ENCODE results near the gene COG1. TPM values are rescaled to one million over a fixed set of nuclear protein-coding genes. Genes with fewer than 3 reads are reported as not detected.
A peak's percentile ranks its signal among the peaks of the same experiment; 100 is the strongest.
"Not testable (repeated sequence)": the region's sequence is repeated elsewhere in the genome, so short reads cannot be mapped to it uniquely, and the experiment has no call there.

Gene COG1, protein sequence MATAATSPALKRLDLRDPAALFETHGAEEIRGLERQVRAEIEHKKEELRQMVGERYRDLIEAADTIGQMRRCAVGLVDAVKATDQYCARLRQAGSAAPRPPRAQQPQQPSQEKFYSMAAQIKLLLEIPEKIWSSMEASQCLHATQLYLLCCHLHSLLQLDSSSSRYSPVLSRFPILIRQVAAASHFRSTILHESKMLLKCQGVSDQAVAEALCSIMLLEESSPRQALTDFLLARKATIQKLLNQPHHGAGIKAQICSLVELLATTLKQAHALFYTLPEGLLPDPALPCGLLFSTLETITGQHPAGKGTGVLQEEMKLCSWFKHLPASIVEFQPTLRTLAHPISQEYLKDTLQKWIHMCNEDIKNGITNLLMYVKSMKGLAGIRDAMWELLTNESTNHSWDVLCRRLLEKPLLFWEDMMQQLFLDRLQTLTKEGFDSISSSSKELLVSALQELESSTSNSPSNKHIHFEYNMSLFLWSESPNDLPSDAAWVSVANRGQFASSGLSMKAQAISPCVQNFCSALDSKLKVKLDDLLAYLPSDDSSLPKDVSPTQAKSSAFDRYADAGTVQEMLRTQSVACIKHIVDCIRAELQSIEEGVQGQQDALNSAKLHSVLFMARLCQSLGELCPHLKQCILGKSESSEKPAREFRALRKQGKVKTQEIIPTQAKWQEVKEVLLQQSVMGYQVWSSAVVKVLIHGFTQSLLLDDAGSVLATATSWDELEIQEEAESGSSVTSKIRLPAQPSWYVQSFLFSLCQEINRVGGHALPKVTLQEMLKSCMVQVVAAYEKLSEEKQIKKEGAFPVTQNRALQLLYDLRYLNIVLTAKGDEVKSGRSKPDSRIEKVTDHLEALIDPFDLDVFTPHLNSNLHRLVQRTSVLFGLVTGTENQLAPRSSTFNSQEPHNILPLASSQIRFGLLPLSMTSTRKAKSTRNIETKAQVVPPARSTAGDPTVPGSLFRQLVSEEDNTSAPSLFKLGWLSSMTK
- 45.6 and 45.7 TPM in 2 replicates for total RNA-seq
- long read RNA-seq, transcript COG1-201 (14 exons, 3,079 nt) = major isoform, 100 of 154 reads
- long read RNA-seq, partial matches to known transcripts = 25 of 154 reads
- long read RNA-seq, other reads (novel, unspliced or antisense) = 29 of 154 reads

GRCh38 chr17:73192894-73193701 is at the start of gene COG1:
COG1 (plus strand) TSS chr17:73193055; CDS start chr17:73193070, 15 bp downstream.
- Mint-ChIP-seq H3K4me1 (ENCODE audit: unreplicated experiment) (peaks cover 38% of the 10 kb centered on the region), H3K27ac (ENCODE audit: unreplicated experiment) (peak within 1 kb of the TSS; percentile 94), H3K9me3 (ENCODE audit: unreplicated experiment) (no peaks in the 10 kb centered on the region), H3K4me3 (ENCODE audit: unreplicated experiment) (peak within 1 kb of the TSS; percentile 97), H3K27me3 (ENCODE audit: unreplicated experiment) (no peaks in the 10 kb centered on the region), H3K36me3 (ENCODE audit: unreplicated experiment) (peaks cover 18% of the 10 kb centered on the region)
- no peak for TF ChIP-seq CTCF (IDR thresholded peaks at IDR 0.05)
- peak; percentile 90 for DNase-seq (ENCODE audit: extremely low spot score, unreplicated experiment)

DNA sequence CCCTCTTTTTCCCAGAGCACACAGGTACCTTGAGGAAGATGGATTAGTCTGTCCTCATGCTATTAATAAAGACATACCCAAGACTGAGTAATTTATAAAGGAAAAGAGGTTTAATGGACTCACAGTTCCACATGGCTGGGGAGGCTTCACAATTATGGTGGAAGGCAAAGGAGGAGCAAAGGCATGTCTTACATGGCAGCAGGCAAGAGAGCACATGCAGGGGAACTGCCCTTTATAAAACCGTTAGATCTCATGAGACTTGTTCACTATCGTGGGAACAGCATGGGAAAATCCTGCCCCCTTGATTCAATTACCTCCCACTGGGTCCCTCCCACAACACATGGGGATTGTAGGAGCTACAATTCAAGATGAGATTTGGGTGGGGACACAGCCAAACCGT is 48.6 kb upstream of the COG1 start:
- H3K36me3 Mint-ChIP-seq (ENCODE audit: unreplicated experiment); H3K4me3 Mint-ChIP-seq (ENCODE audit: unreplicated experiment); H3K27me3 Mint-ChIP-seq (ENCODE audit: unreplicated experiment); H3K27ac Mint-ChIP-seq (ENCODE audit: unreplicated experiment); H3K4me1 Mint-ChIP-seq (ENCODE audit: unreplicated experiment); DNase-seq (ENCODE audit: extremely low spot score, unreplicated experiment); H3K9me3 Mint-ChIP-seq (ENCODE audit: unreplicated experiment): not testable (repeated sequence)

DNA sequence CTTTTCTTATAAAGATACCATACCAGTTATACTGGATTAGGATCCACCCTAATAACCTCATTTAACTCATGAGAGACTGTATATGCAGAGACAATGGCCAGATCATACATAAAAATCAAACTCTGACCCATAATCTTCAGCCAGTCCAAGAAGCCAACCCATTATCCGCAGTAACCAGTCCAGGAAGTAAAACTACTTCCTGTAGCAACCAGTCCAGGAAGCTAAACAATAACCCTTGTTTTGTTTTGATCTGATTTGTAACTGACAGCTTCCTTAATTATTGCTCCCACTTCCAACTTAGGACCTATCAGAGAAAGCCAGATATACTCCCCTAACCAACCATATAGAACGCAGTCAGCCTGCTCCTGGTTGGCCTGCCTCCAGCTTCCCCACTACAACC is 47.2 kb upstream of the COG1 start:
- DNase-seq (ENCODE audit: extremely low spot score, unreplicated experiment) = no peak
- Mint-ChIP-seq H3K36me3 (ENCODE audit: unreplicated experiment) (peaks cover 2% of the 10 kb centered on the region), H3K27me3 (ENCODE audit: unreplicated experiment) (peaks cover 2% of the 10 kb centered on the region), H3K9me3 (ENCODE audit: unreplicated experiment) (peaks cover 15% of the 10 kb centered on the region), H3K4me3 (ENCODE audit: unreplicated experiment) (no peak overlapping the region), H3K27ac (ENCODE audit: unreplicated experiment) (no peak overlapping the region), H3K4me1 (ENCODE audit: unreplicated experiment) (peaks cover 6% of the 10 kb centered on the region)
- TF ChIP-seq CTCF (IDR thresholded peaks at IDR 0.05) = no peak

GRCh38 chr17:73147791-73148190 is 45.1 kb upstream of the COG1 start:
- H3K36me3 Mint-ChIP-seq (ENCODE audit: unreplicated experiment); H3K27ac Mint-ChIP-seq (ENCODE audit: unreplicated experiment); H3K4me3 Mint-ChIP-seq (ENCODE audit: unreplicated experiment); H3K27me3 Mint-ChIP-seq (ENCODE audit: unreplicated experiment); DNase-seq (ENCODE audit: extremely low spot score, unreplicated experiment): not testable (repeated sequence)
- peaks cover 12% of the 10 kb centered on the region for H3K4me1 Mint-ChIP-seq (ENCODE audit: unreplicated experiment)
- peaks cover 15% of the 10 kb centered on the region for H3K9me3 Mint-ChIP-seq (ENCODE audit: unreplicated experiment)

DNA sequence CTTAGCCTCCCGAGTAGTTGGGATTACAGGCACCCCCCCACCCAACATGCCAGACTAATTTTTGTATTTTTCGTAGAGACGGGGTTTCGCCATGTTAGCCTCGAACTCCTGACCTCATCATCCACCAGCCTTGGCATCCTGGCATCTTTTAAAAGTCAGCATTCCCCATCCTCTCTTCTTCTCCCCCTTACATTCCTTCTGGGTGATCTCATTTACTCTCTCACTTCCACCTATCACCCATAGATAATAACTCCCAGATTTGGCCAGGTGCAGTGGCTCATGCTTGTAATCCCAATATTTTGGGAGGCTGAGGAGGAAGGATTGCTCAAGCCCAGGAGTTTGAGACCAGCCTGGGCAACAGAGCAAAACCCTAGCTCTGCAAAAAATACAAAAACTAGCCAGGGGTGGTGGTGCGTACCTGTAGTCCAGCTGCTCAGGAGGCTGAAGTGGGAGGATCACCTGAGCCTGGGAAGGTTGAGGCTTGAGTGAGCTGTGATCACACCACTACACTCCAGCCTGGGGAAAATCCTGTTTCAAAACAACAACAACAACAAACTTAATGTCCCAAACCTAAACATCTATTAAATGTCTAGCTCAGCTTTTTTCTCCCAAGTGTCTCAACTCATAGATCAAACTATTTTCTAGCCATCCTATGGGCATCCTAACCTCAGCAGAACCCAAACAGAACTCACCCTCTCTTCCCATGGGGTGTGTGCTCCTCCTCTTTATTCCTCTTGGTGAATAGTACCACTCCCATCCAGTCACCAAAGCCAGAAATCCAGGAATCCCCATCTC is 44.1 kb upstream of the COG1 start:
- H3K4me3 Mint-ChIP-seq (ENCODE audit: unreplicated experiment) = no peak overlapping the region
- no peak overlapping the region for H3K27ac Mint-ChIP-seq (ENCODE audit: unreplicated experiment)
- H3K27me3 Mint-ChIP-seq (ENCODE audit: unreplicated experiment) = no peaks in the 10 kb centered on the region

DNA sequence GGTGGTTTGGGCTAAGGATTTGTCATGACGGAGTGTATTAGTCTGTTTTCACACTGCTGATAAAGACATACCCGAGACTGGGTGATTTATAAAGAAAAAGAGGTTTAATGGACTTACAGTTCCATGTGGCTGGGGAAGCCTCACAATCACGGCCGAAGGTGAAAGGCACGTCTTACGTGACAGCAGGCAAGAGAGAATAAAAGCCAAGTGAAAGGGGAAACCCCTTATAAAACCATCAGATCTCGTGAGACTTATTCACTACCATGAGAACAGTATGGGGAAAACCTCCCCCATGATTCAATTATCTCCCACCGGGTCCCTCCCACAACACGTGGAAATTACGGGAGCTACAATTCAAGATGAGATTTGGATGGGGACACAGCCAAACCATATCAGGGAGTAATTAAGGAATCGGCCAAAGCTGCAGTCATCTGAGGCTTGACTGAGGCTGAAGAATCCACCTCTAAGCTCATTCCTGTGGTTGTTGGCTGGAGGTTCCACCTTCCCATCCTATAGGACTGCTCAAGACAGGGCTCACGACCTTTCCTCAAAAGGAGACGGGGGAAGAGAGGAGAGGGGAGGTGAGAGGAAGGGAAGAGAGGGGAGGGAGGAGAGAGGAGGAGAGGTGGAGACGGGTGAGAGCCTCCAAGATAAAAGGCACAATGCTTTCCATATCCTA is 42.1 kb upstream of the COG1 start:
- H3K27me3 Mint-ChIP-seq (ENCODE audit: unreplicated experiment); H3K36me3 Mint-ChIP-seq (ENCODE audit: unreplicated experiment); DNase-seq (ENCODE audit: extremely low spot score, unreplicated experiment); H3K9me3 Mint-ChIP-seq (ENCODE audit: unreplicated experiment); H3K4me1 Mint-ChIP-seq (ENCODE audit: unreplicated experiment); H3K4me3 Mint-ChIP-seq (ENCODE audit: unreplicated experiment); H3K27ac Mint-ChIP-seq (ENCODE audit: unreplicated experiment): not testable (repeated sequence)

More for the DNA sequence above, 44.1 kb upstream of the COG1 start:
- H3K9me3 Mint-ChIP-seq (ENCODE audit: unreplicated experiment) = peaks cover 15% of the 10 kb centered on the region
- TF ChIP-seq CTCF (IDR thresholded peaks at IDR 0.05) = no peak
- DNase-seq (ENCODE audit: extremely low spot score, unreplicated experiment) = no peak
- H3K36me3 Mint-ChIP-seq (ENCODE audit: unreplicated experiment) = peaks cover 2% of the 10 kb centered on the region
- H3K4me1 Mint-ChIP-seq (ENCODE audit: unreplicated experiment) = peaks cover 7% of the 10 kb centered on the region

Data from osteocyte (in vitro differentiated cells).